GM12878 (cell line): ENCODE measurements around the gene PROZ. TPM values are rescaled to one million over a fixed set of nuclear protein-coding genes. Genes with fewer than 3 reads are reported as not detected.

Experiments
- ATAC-seq: fragments of 200-7000 bp; cut with Tn5 transposase; 3 replicates; pipeline ENCODE4 v1.9.1; 2020; ENCODE audit warnings: mild to moderate bottlenecking, moderate library complexity
- BruUV-seq: library from RNA; stranded (reverse); fragments of 400-500 nt; replicated peaks from 2 replicates; lab custom pipeline; 2021; lab: Mats Ljungman, UMichigan
- CTCF ChIA-PET: fragments of 300-600 bp; sonication (Branson Sonifier 250); formaldehyde crosslinking; extraction: SDS; loops from one replicate; lab custom pipeline; 2021; ENCODE audit warnings: inconsistent platforms; lab: Yijun Ruan, JAX
- POLR2A ChIA-PET: fragments of 350-600 bp; formaldehyde crosslinking; extraction: SDS; loops from one replicate; lab custom pipeline; 2021; ENCODE audit warnings: inconsistent platforms; lab: Charles Lee
- RAD21 ChIA-PET: fragments of 300-600 bp; sonication (Branson Sonifier 250); formaldehyde crosslinking; loops from one replicate; lab custom pipeline; 2023; ENCODE audit warnings: antibody characterized with exemption; ENCODE audit not compliant: unreplicated experiment; lab: Charles Lee
- SMC1A ChIA-PET: fragments of 300-600 bp; sonication (Branson Sonifier 250); formaldehyde crosslinking; loops from one replicate; lab custom pipeline; 2023; ENCODE audit not compliant: unreplicated experiment, uncharacterized antibody; lab: Charles Lee
- DNase-seq: peaks from one replicate; pipeline ENCODE4 v3.0.0-alpha.2; 2011; ENCODE audit warnings: low read depth, low spot score
- FAIRE-seq: peaks from 3 replicates; lab custom pipeline; 2011; peaks lifted over from hg19 to GRCh38; lab: Jason Lieb, UNC
- H2AFZ ChIP-seq: 2 replicates; pipeline ENCODE4 v1.6.0; 2011; ENCODE audit warnings: low read depth, low read length, control low read depth; ENCODE audit not compliant: control insufficient read depth
- H3K27ac ChIP-seq: 2 replicates; pipeline ENCODE4 v1.5.1; 2011; ENCODE audit warnings: control low read depth; ENCODE audit not compliant: control insufficient read depth, insufficient read depth
- H3K27me3 ChIP-seq, 2 experiments: replicated peaks in 1 of 2; 2 replicates each; pipeline versions ENCODE4 v1.6.0 to v1.6.1; 2011; ENCODE audit warnings: low read length in 1 of 2; ENCODE audit not compliant: control insufficient read depth in 2 of 2, insufficient read depth in 2 of 2
- H3K36me3 ChIP-seq, 2 experiments: 2 replicates each; pipeline ENCODE4 v1.5.1; 2011; ENCODE audit warnings: low read length in 1 of 2; ENCODE audit not compliant: control insufficient read depth in 2 of 2, insufficient read depth in 2 of 2
- H3K4me1 ChIP-seq: 2 replicates; pipeline ENCODE4 v1.6.1; 2011; ENCODE audit warnings: mild to moderate bottlenecking, low read length, moderate library complexity, mixed read lengths; ENCODE audit not compliant: control insufficient read depth, insufficient read depth
- H3K4me2 ChIP-seq: 2 replicates; pipeline ENCODE4 v1.6.0; 2011; ENCODE audit warnings: control low read depth; ENCODE audit not compliant: control insufficient read depth, insufficient read depth
- H3K4me3 ChIP-seq: fragments of 200-600 bp; sonication (generic); 2 replicates; pipeline ENCODE4 v1.5.1; 2016
- H3K79me2 ChIP-seq: 2 replicates; pipeline ENCODE4 v1.6.0; 2011; ENCODE audit warnings: low read length; ENCODE audit not compliant: control insufficient read depth, insufficient read depth
- H3K9ac ChIP-seq: 2 replicates; pipeline ENCODE4 v1.8.0; 2011; ENCODE audit warnings: low read length, control low read depth, mixed read lengths; ENCODE audit not compliant: control insufficient read depth, insufficient read depth
- H3K9me3 ChIP-seq: replicated peaks from 3 replicates; pipeline ENCODE4 v1.5.1; 2011; ENCODE audit warnings: mild to moderate bottlenecking, low read length; ENCODE audit not compliant: control insufficient read depth, insufficient read depth
- H4K20me1 ChIP-seq: 2 replicates; pipeline ENCODE4 v1.6.0; 2011; ENCODE audit not compliant: control insufficient read depth, insufficient read depth
- JUNB ChIP-seq: IDR thresholded peaks from 2 replicates; pipeline ENCODE4 v1.6.1; 2016; ENCODE audit warnings: antibody characterized with exemption, mild to moderate bottlenecking
- NR2C2 ChIP-seq: IDR thresholded peaks from 2 replicates; pipeline ENCODE4 v1.6.1; 2011; ENCODE audit warnings: borderline replicate concordance, low read depth; ENCODE audit not compliant: control insufficient read depth, insufficient read length
- RELA ChIP-seq: fragments of 450-650 bp; IDR thresholded peaks from 2 replicates; pipeline ENCODE4 v1.8.0; 2014; ENCODE audit warnings: borderline replicate concordance; ENCODE audit not compliant: partially characterized antibody
- WGBS: methylation state at CpG from one replicate; pipeline ENCODE4 v1.1.6; 2016; ENCODE audit warnings: low lambda C conversion rate; ENCODE audit not compliant: insufficient replicate concordance, insufficient coverage; ENCODE audit errors: missing lambda C conversion rate; 5-methylcytosine and 5-hydroxymethylcytosine counted together
- in situ Hi-C: fragments of 300-500 bp; cut with MboI; formaldehyde crosslinking; loops from 9 replicates; pipeline ENCODE4 v1.14.3; 2018; ENCODE audit warnings: mixed read lengths
- intact Hi-C: fragments of 100-400 bp; cut with micrococcal nuclease; formaldehyde crosslinking; loops from one replicate; pipeline ENCODE4 v1.14.2; 2022; ENCODE audit not compliant: unreplicated experiment
- polyA plus RNA-seq, 11 experiments: library from polyadenylated mRNA; depleted of rRNA in 4 of 11; unstranded in 6 of 11; stranded (reverse) in 5 of 11; fragments of >200 nt; fragmentation: Nextera tagmentation in 4 of 11; fragmentation: Illumina TruSeq in 1 of 11; extraction: Ambion mirVana in 4 of 11; extraction: Trizol in 1 of 11; gene quantifications; 1 replicate in 1 of 11; 2 replicates in 10 of 11; pipeline versions ENCODE4 v1.2.1 to v1.2.3, GENCODE V29; 2011 to 2016; ENCODE audit warnings: inconsistent platforms in 2 of 11, missing spikeins in 2 of 11, low read depth in 1 of 11
- total RNA-seq, 4 experiments: library from RNA; depleted of rRNA in 3 of 4; stranded (reverse); fragments of >200 nt in 3 of 4; fragmentation: Illumina TruSeq in 1 of 4; extraction: Trizol in 1 of 4; gene quantifications; 2 replicates each; pipeline versions ENCODE4 v1.2.1 to v1.2.3, GENCODE V29; 2013 to 2021
- TF ChIP-seq, protein P1 (sequence below): fragments of 450-650 bp; IDR thresholded peaks from 2 replicates; pipeline ENCODE4 v1.6.1; 2017; ENCODE audit warnings: mild to moderate bottlenecking, low read depth, inconsistent platforms; ENCODE audit not compliant: poor library complexity, severe bottlenecking

Gene PROZ
- total and polyA plus RNA-seq, 10 of the 15 experiments (the other 5 are each of a cell fraction or from before 2014, with no cell fraction given) = 0.07 to 0.24 (median 0.21) TPM; not detected in 7

DNA sequence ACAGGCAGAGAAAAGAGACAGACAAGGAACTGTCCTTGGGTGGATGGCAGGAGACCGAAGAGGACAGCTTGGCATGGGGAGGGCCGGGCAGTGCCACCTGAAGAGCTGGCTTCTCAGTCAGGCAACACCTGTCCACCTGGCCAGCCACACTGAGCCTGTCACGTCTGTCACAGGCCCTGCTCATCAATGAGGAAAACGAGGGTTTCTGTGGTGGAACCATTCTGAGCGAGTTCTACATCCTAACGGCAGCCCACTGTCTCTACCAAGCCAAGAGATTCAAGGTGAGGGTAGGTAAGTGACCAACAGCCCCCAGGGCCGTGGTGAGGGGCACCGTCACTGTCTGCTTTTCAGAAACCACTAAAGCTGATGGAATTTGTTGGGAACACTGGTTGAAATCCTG, 11.2 kb upstream of the PROZ start (continued):
- TF ChIP-seq, protein P1, sequence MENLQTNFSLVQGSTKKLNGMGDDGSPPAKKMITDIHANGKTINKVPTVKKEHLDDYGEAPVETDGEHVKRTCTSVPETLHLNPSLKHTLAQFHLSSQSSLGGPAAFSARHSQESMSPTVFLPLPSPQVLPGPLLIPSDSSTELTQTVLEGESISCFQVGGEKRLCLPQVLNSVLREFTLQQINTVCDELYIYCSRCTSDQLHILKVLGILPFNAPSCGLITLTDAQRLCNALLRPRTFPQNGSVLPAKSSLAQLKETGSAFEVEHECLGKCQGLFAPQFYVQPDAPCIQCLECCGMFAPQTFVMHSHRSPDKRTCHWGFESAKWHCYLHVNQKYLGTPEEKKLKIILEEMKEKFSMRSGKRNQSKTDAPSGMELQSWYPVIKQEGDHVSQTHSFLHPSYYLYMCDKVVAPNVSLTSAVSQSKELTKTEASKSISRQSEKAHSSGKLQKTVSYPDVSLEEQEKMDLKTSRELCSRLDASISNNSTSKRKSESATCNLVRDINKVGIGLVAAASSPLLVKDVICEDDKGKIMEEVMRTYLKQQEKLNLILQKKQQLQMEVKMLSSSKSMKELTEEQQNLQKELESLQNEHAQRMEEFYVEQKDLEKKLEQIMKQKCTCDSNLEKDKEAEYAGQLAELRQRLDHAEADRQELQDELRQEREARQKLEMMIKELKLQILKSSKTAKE = no peak
- TF ChIP-seq JUNB = no peak

DNA sequence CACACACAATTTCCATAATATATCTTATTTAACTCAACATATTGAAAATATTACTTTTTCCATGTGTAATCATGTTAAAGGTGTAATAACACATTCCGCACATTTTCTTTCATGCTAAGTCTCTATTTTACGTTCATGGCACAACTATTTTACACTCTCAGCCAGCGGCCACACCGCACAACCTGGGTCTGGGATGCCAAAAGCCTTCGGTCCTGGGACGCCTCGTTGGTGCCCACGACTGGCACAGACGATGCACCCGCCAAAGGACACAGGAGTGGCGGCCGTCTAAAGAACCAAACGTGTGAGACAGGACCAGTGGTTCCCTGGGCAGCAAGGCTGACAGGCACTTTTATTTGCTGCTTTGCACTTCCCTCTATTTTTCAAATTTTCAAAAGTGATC, 10.0 kb upstream of the PROZ start:
- no TSS peak for BruUV-seq
- Histone ChIP-seq H3K4me2 (no peak overlapping the region), H3K27ac (no peak overlapping the region), H3K36me3 (no peaks in the 10 kb centered on the region), H4K20me1 (no peaks in the 10 kb centered on the region), H3K4me1 (peaks cover 8% of the 10 kb centered on the region), H3K27me3 (peaks cover 0 to 5% of the 10 kb centered on the region in 2 experiments; a peak in 3 of 4 replicates), H3K9me3 (no peaks in the 10 kb centered on the region; the same call in 2 of the 3 replicates), H3K9ac (no peak overlapping the region)
- WGBS = 80% methylated on average over 13 of the region's 13 CpGs
- ChIA-PET CTCF (no interaction called here), SMC1A (no interaction called here), POLR2A (no interaction called here)
- no peak for DNase-seq
- in situ Hi-C loops (no loop called here), intact Hi-C loops (no loop called here)
- no peak for ATAC-seq
- TF ChIP-seq NR2C2 = no peak
- no peak for TF ChIP-seq RELA
- TF ChIP-seq, all 136 proteins: peak for 0
- Histone ChIP-seq H2AFZ (no peak overlapping the region), H3K4me3 (no peak overlapping the region), H3K79me2 (no peaks in the 10 kb centered on the region)
- RAD21 ChIA-PET = no interaction called here
- FAIRE-seq = no peak
